GM19397 (cell line): ENCODE data around the gene AGO3.
A peak's percentile ranks its signal among the peaks of the same experiment; 100 is the strongest.
"Not testable (repeated sequence)": the region's sequence is repeated elsewhere in the genome, so short reads cannot be mapped to it uniquely, and the experiment has no call there.

ENCODE experiments used
- ATAC-seq: cut with Tn5 transposase; IDR thresholded peaks from one replicate; pipeline ENCODE4 v1.9.1; 2021; ENCODE audit warnings: mild to moderate bottlenecking, moderate library complexity; ENCODE audit not compliant: unreplicated experiment

The AGO3 gene

GRCh38 chr1:36006941-36007500 lies 76.1 kb downstream of the AGO3 start:
- ATAC-seq = no peak

GRCh38 chr1:36007741-36008140 lies 76.8 kb downstream of the AGO3 start:
- no peak for ATAC-seq

GRCh38 chr1:36008546-36009197 lies 77.8 kb downstream of the AGO3 start:
- no peak for ATAC-seq

GRCh38 chr1:36014722-36015220 lies 83.9 kb downstream of the AGO3 start:
- no peak for ATAC-seq

GRCh38 chr1:36016686-36017085 lies 85.8 kb downstream of the AGO3 start:
- no peak for ATAC-seq

GRCh38 chr1:36023098-36023769 lies 92.3 kb downstream of the AGO3 start:
- ATAC-seq = peak; percentile 63

- ATAC-seq = not testable (repeated sequence)
Observed at GRCh38 chr1:36024024-36024423, 93.1 kb downstream of the AGO3 start.

GRCh38 chr1:36024847-36025246 lies 93.9 kb downstream of the AGO3 start:
- ATAC-seq = no peak

- ATAC-seq = no peak
Observed at GRCh38 chr1:36027766-36028165, 96.9 kb downstream of the AGO3 start.

GRCh38 chr1:36031441-36031840 lies 100.5 kb downstream of the AGO3 start:
- ATAC-seq = no peak

GRCh38 chr1:36034692-36035091 lies 103.8 kb downstream of the AGO3 start:
- no peak for ATAC-seq

GRCh38 chr1:36035154-36035553 lies 104.2 kb downstream of the AGO3 start:
- ATAC-seq = no peak

GRCh38 chr1:36040238-36040637 lies 109.3 kb downstream of the AGO3 start:
- no peak for ATAC-seq

- ATAC-seq = no peak
Observed at GRCh38 chr1:36051821-36052220, 120.9 kb downstream of the AGO3 start.

- ATAC-seq = no peak
Observed at GRCh38 chr1:36053978-36054377, 123.1 kb downstream of the AGO3 start.

GRCh38 chr1:36055706-36056105 lies 124.8 kb downstream of the AGO3 start:
- ATAC-seq = no peak

- no peak for ATAC-seq
Observed at GRCh38 chr1:36062315-36062714, 131.4 kb downstream of the AGO3 start.

GRCh38 chr1:36067871-36068270 lies 137.0 kb downstream of the AGO3 start:
- no peak for ATAC-seq

GRCh38 chr1:36068866-36069265 lies 138.0 kb downstream of the AGO3 start:
- no peak for ATAC-seq

GRCh38 chr1:36070349-36070748 lies 139.4 kb downstream of the AGO3 start:
- no peak for ATAC-seq

GRCh38 chr1:36076979-36077573 lies 146.2 kb downstream of the AGO3 start:
- no peak for ATAC-seq

GRCh38 chr1:36080236-36080635 lies 149.3 kb downstream of the AGO3 start:
- ATAC-seq = no peak
